SK-N-MC (cell line): ENCODE measurements around the gene KDM1A.

Experiments
- DNase-seq: peaks from one replicate; pipeline ENCODE4 v3.0.0-alpha.2; 2011; ENCODE audit warnings: low read depth, low spot score
- H3K27ac ChIP-seq: fragments of 200-600 bp; sonication (generic); 2 replicates; pipeline ENCODE4 v1.5.1; 2016; ENCODE audit warnings: mixed run types
- H3K36me3 ChIP-seq: fragments of 200-600 bp; sonication (generic); 2 replicates; pipeline ENCODE4 v1.6.1; 2017; ENCODE audit warnings: antibody characterized with exemption, low read length, mixed read lengths; ENCODE audit not compliant: insufficient read depth
- H3K4me3 ChIP-seq: fragments of 200-600 bp; sonication (generic); 2 replicates; pipeline ENCODE4 v1.5.1; 2016
- H3K9ac ChIP-seq: fragments of 200-600 bp; sonication (generic); 2 replicates; pipeline ENCODE4 v1.8.0; 2017; ENCODE audit warnings: mixed run types, mixed read lengths; ENCODE audit not compliant: insufficient read length
- H3K9me3 ChIP-seq: fragments of 200-600 bp; sonication (generic); 2 replicates; pipeline ENCODE4 v1.6.1; 2017; ENCODE audit warnings: low read depth, mild to moderate bottlenecking, antibody characterized with exemption, low read length, moderate library complexity, mixed read lengths
- EZH2 ChIP-seq: fragments of 200-600 bp; sonication (generic); IDR thresholded peaks from one replicate; pipeline ENCODE4 v1.6.1; 2017; ENCODE audit warnings: antibody characterized with exemption
- FOXP2 ChIP-seq: optimal IDR thresholded peaks from 2 replicates; pipeline ENCODE3; 2011; ENCODE audit warnings: mild to moderate bottlenecking, moderate library complexity; ENCODE audit not compliant: insufficient read depth; ENCODE audit errors: extremely low read length, control extremely low read depth
- POLR2AphosphoS5 ChIP-seq: IDR thresholded peaks from 2 replicates; pipeline ENCODE4 v1.6.1; 2012; ENCODE audit warnings: mild to moderate bottlenecking, low read depth, low read length, borderline replicate concordance

Gene KDM1A

GRCh38 chr1:23092447-23092846 is 73.2 kb downstream of the KDM1A start:
- H3K9me3 ChIP-seq, result no peaks in the 10 kb centered on the region
- H3K36me3 ChIP-seq, result peaks cover 67% of the 10 kb centered on the region
- DNase-seq, result no peak
- H3K4me3 ChIP-seq, result no peak overlapping the region
- H3K27ac ChIP-seq, result no peak overlapping the region
- no peak for TF ChIP-seq POLR2AphosphoS5
- TF ChIP-seq FOXP2, result no peak
- no peak for TF ChIP-seq EZH2
- no peak overlapping the region for H3K9ac ChIP-seq

- TF ChIP-seq POLR2AphosphoS5 (no peak), EZH2 (no peak), FOXP2 (no peak)
- no peak overlapping the region for H3K9ac ChIP-seq
- no peak for DNase-seq
Measured at GRCh38 chr1:23097316-23097715, 78.0 kb downstream of the KDM1A start.

GRCh38 chr1:23098463-23099170 is 79.3 kb downstream of the KDM1A start:
- peak; percentile 47 for DNase-seq
- H3K9ac ChIP-seq, result no peak overlapping the region
- no peak overlapping the region for H3K27ac ChIP-seq
- H3K4me3 ChIP-seq, result 0 out of 2 replicates have a peak overlapping the region, but pooled peaks have one; percentile 18
- H3K9me3 ChIP-seq, result no peaks in the 10 kb centered on the region
- TF ChIP-seq EZH2 (no peak), POLR2AphosphoS5 (no peak), FOXP2 (no peak)
- H3K36me3 ChIP-seq, result peaks cover 18% of the 10 kb centered on the region

More at GRCh38 chr1:23097316-23097715, 78.0 kb downstream of the KDM1A start:
- Histone ChIP-seq H3K9me3 (no peaks in the 10 kb centered on the region), H3K4me3 (no peak overlapping the region), H3K27ac (no peak overlapping the region), H3K36me3 (peaks cover 31% of the 10 kb centered on the region)

- H3K9ac ChIP-seq, result no peak overlapping the region
- H3K4me3 ChIP-seq, result 0 out of 2 replicates have a peak overlapping the region, but pooled peaks have one; percentile 18
- H3K27ac ChIP-seq, result no peak overlapping the region
Measured at GRCh38 chr1:23099171-23099536, 79.9 kb downstream of the KDM1A start.

GRCh38 chr1:23100074-23100748 is 80.9 kb downstream of the KDM1A start:
- Histone ChIP-seq H3K4me3 (no peak overlapping the region), H3K9ac (no peak overlapping the region), H3K9me3 (no peaks in the 10 kb centered on the region), H3K27ac (peak overlapping the region; percentile 27), H3K36me3 (peaks cover 2% of the 10 kb centered on the region; the same call in 1 of the 2 replicates)
- no peak for DNase-seq
- TF ChIP-seq POLR2AphosphoS5 (no peak), FOXP2 (no peak), EZH2 (no peak)

More at GRCh38 chr1:23099171-23099536, 79.9 kb downstream of the KDM1A start:
- peaks cover 12% of the 10 kb centered on the region for H3K36me3 ChIP-seq
- DNase-seq, result no peak
- no peak for TF ChIP-seq FOXP2
- no peak for TF ChIP-seq POLR2AphosphoS5
- TF ChIP-seq EZH2, result no peak
- no peaks in the 10 kb centered on the region for H3K9me3 ChIP-seq

GRCh38 chr1:23101101-23101827 is 82.0 kb downstream of the KDM1A start:
- Histone ChIP-seq H3K4me3 (no peak overlapping the region), H3K36me3 (no peaks in the 10 kb centered on the region), H3K9ac (no peak overlapping the region), H3K27ac (peak overlapping the region; percentile 27), H3K9me3 (no peaks in the 10 kb centered on the region)
- TF ChIP-seq EZH2 (no peak), POLR2AphosphoS5 (no peak), FOXP2 (no peak)
- no peak for DNase-seq

- peak overlapping the region; percentile 8; the same call in 1 of the 2 replicates for H3K27ac ChIP-seq
- no peak overlapping the region for H3K4me3 ChIP-seq
- H3K36me3 ChIP-seq, result peaks cover 1% of the 10 kb centered on the region; the same call in 1 of the 2 replicates
- TF ChIP-seq EZH2 (no peak), POLR2AphosphoS5 (no peak), FOXP2 (no peak)
- no peak overlapping the region for H3K9ac ChIP-seq
- H3K9me3 ChIP-seq, result no peaks in the 10 kb centered on the region
- DNase-seq, result no peak
Measured at GRCh38 chr1:23101887-23102286, 82.6 kb downstream of the KDM1A start.

- DNase-seq, result no peak
- Histone ChIP-seq H3K27ac (peak overlapping the region; percentile 8; the same call in 1 of the 2 replicates), H3K36me3 (peaks cover 3% of the 10 kb centered on the region; the same call in 1 of the 2 replicates), H3K9ac (no peak overlapping the region), H3K9me3 (no peaks in the 10 kb centered on the region), H3K4me3 (no peak overlapping the region)
- no peak for TF ChIP-seq POLR2AphosphoS5
- no peak for TF ChIP-seq EZH2
- TF ChIP-seq FOXP2, result no peak
Measured at GRCh38 chr1:23102289-23102688, 83.0 kb downstream of the KDM1A start.
